ENCODE measurements around the gene RRAD. TPM values are rescaled to one million over a fixed set of nuclear protein-coding genes. Genes with fewer than 3 reads are reported as not detected.

Gene RRAD
- polyA plus RNA-seq, 1 donor = 4.9 TPM

- DNase-seq (ENCODE audit: low read depth) = no peak
Measured at GRCh38 chr16:66917741-66918140, 7.6 kb downstream of the RRAD start.

- no peak for DNase-seq (ENCODE audit: low read depth)
Measured at GRCh38 chr16:66916518-66916917, 8.8 kb downstream of the RRAD start.

DNA sequence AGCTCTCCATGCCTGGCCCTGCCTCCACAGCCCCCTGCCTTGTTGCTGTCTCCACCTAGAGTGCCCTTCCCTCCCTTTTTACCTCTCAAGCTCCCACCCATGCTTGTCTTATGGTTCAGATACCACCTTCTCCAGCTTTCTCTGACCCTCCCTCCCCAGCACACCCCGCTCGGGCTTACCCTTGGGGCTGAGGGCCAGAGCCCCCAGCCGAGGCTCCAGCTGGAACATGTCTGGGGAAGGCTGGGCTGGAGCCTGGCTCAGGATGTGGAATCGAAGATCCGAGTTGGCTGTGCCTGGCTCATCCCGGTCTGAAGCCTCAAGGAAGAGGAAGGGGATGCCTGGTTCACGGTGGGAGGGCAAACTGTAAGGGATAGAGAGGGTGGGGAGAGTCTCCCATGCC, 10.3 kb downstream of the RRAD start:
- no peak for DNase-seq (ENCODE audit: low read depth)

GRCh38 chr16:66914541-66914940, 10.8 kb downstream of the RRAD start:
- DNase-seq (ENCODE audit: low read depth) = no peak

DNA sequence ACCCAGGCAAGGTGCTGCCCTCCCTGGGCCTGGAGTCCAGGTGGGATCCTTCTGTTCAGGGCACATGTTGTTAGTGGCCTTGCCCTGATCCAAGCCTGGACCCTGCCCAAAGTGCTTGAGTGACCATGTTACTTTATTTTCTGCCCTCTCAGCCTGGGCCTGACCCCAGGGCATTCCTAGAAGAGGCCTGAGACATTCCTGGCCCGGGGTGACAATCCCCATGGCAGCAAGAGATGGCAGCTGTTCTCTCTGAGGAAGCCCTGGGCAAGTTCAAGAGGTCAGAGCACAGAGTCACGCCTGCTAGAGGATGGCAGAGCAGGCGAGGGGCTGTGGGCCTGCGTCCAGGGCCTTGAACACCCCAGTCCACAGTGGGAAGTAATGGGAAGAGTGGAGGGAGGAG, 11.6 kb downstream of the RRAD start:
- no peak for DNase-seq (ENCODE audit: low read depth)

DNA sequence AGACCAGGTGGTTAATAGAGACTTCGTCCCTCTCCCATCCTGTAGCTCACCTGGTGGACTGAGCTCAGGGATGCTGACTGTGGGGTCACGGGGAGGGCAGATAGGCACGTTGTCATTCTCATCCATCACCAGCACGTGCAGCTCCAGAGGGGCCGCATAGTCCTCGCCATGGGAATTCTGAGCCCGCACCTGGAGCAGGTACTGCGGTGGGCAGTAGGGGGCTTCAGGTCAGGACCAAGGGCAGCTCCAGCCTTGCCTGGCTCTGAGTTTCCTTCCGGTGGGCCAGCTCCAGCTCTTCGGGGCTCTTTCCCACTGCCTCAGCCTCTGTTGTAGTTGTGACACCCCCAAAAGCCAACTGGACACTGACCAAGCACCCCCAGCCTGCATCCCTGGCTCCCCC, 12.3 kb downstream of the RRAD start:
- no peak for DNase-seq (ENCODE audit: low read depth)

DNA sequence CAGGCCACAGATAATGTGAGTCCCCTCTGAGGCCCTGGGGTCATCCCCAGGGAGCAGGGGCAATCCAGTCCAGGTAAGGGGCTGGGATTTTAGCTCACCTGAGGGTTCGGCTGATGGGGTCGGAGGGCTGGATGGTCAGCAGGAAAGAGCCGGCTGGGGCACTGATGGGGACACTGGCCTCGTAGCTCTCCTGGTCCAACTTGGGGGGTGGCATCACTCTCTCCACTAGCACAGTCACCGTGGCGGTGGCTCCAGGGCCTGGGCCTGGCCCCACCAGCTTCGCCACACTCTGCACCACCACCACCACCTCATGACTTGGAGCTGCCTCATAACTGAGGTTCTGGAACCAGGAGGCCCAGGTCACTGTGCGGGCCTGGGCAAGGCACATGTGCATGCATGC, 13.5 kb downstream of the RRAD start:
- DNase-seq (ENCODE audit: low read depth) = no peak

DNA sequence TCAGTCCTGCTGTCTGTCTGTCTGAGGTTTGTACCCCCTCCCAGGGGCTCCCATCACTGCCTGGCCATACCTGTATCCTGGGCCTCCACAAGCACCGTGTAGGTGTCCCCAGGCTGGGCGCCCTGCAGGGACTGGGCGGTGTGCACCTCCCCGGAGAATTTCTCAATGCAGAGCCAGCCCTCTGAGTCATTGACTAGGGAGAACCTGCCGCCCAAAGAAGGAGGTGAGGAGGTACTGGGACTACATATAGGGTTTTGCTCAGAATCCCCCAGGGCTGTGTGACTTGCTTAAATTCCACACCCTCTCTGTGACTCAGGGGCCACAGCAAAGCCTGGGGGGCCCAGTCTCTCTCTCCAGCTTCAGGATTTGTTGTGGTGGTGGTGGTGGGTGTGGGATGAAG, 14.2 kb downstream of the RRAD start:
- no peak for DNase-seq (ENCODE audit: low read depth)

- no peak for DNase-seq (ENCODE audit: low read depth)
Measured at GRCh38 chr16:66910175-66910940, 15.0 kb downstream of the RRAD start.

DNA sequence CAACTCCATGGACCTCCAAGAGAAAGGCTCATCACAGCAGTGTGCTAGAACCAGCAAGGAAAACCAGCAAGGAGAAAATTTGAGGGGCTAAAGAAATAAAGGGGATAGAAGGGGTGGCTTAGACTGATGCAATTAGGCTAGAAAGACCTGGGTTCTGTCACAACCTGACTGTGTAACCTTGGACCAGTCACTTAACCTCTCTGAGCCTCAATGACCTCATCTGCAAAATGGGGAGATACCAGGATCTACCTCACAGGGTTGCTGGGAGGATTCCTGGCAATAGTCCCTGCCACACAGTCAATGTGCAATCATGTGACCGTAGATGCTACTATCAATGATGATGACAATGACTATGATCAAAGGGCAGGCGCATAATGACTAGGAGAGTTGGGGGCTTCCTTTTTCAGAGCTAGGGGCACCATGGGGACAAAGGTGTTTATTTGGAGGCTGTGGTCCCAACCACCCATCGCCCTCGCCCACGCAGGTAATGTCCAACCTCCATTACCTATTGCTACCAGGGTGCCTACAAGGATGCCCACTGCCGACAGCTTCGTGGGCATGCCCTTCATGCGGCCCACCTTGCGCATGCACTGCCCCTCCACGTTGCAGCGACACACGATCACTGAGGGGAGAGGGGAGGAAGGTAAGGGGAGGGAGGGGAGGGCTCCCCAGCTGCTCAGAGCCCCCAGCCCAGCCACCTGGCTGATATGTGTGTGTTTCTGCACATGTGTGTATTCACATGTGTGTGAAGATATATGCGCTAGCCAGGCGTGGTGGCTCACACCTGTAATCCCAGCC, 16.4 kb downstream of the RRAD start:
- DNase-seq (ENCODE audit: low read depth) = no peak

- no peak for DNase-seq (ENCODE audit: low read depth)
Measured at GRCh38 chr16:66908116-66908515, 17.2 kb downstream of the RRAD start.

GRCh38 chr16:66906916-66907836, 18.2 kb downstream of the RRAD start:
- DNase-seq (ENCODE audit: low read depth) = no peak

GRCh38 chr16:66905633-66906539, 19.4 kb downstream of the RRAD start:
- DNase-seq (ENCODE audit: low read depth) = no peak

- DNase-seq (ENCODE audit: low read depth) = no peak
Measured at GRCh38 chr16:66904846-66905632, 20.3 kb downstream of the RRAD start.

DNA sequence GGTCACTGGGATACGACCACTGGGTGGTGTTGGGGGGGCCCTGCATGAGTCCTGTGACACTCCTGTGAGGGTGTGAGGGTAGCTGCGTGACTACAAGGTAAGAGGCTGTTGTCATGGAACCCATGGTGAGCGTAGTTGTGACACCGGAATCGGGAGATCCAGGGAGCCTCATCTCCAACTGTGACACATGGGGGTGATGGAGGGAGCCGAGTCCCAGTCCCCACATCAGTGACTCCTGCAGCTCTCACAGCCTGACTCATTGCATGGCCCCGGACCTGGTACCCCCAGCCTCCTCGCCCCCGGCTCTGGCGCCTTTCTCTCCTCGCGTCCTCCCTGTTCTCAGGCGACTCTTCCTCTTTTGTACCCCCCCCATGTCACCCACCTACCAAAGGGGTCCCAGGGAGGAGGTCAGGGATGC, 20.9 kb downstream of the RRAD start:
- no peak for DNase-seq (ENCODE audit: low read depth)

DNA sequence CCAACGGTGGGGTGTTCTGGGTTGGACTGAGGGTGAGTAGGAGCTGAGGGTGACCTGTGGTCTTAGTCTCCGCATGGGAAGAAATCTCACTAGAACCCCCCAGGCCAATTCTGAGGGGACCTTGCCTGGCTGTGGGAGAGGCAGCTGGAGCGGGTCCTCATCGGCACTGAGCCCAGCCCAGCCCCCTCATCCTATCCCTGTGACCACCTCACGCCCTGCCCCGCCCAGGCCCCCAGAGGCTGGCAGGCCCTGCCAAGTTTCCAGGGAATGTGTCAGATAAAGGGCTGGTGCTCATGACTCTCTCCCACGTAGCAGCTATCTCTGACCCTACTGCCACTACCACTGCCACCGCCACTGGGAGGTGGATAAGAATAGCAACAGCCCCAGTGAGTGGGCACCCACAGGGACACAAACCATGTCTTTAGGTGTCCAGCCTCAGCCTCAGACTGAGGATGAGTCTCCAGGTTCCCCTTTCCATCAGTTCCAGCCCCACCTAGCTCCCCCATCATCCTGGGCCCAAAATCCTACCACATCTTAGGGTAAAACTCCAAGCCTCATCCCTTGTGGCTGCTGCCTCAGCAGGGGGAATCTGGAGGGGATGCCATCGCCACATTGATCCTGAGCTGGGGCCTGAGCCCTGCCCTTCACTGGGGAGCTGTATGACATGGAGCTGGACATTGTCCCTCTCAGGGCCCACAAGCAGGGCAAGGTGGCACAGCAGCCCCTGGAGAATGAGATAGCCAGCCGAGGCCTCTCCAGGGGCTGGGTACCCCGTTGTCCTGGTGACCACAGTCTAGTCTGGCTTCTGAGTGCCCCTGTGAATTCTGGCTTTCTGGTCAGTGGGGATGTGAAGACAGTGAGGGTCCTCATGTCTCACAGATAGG, 21.5 kb downstream of the RRAD start:
- DNase-seq (ENCODE audit: low read depth) = no peak

GRCh38 chr16:66902648-66903543, 22.4 kb downstream of the RRAD start:
- no peak for DNase-seq (ENCODE audit: low read depth)

- DNase-seq (ENCODE audit: low read depth) = no peak
Measured at GRCh38 chr16:66901626-66902025, 23.7 kb downstream of the RRAD start.

Data from forelimb muscle (tissue), 1 donor.